Type B pancreatic cell (in vitro differentiated cells): ENCODE results near the gene TCF12. TPM values are rescaled to one million over a fixed set of nuclear protein-coding genes. Genes with fewer than 3 reads are reported as not detected.

ENCODE experiments used
- DNase-seq: peaks from one replicate; pipeline ENCODE4 v3.0.0; 2021; ENCODE audit warnings: mixed read lengths; ENCODE audit not compliant: unreplicated experiment; ENCODE audit errors: extremely low spot score
- H3K27ac Mint-ChIP-seq: 2 replicates; pipeline ENCODE4 v1.8.0; 2021; ENCODE audit warnings: mild to moderate bottlenecking, mixed read lengths
- H3K27me3 Mint-ChIP-seq: 2 replicates; pipeline ENCODE4 v1.8.0; 2021; ENCODE audit warnings: mixed read lengths
- H3K36me3 Mint-ChIP-seq: 2 replicates; pipeline ENCODE4 v1.8.0; 2021; ENCODE audit warnings: mixed read lengths
- H3K4me1 Mint-ChIP-seq: one replicate; pipeline ENCODE4 v1.8.0; 2021; ENCODE audit warnings: mixed read lengths; ENCODE audit not compliant: unreplicated experiment
- H3K4me3 Mint-ChIP-seq: 2 replicates; pipeline ENCODE4 v1.8.0; 2021; ENCODE audit warnings: mild to moderate bottlenecking, mixed read lengths
- H3K9me3 Mint-ChIP-seq: 2 replicates; pipeline ENCODE4 v1.8.0; 2021; ENCODE audit warnings: mixed read lengths
- total RNA-seq: library from RNA; stranded (reverse); gene quantifications from 2 replicates; pipeline ENCODE4 v1.2.1, GENCODE V29; 2021; ENCODE audit warnings: low replicate concordance
- TF ChIP-seq, protein P1 (sequence below): fragments of 200-600 bp; sonication (generic); conservative IDR thresholded peaks from 2 replicates; pipeline ENCODE4 v1.5.0; 2021; ENCODE audit warnings: antibody characterized with exemption, mild to moderate bottlenecking

The TCF12 gene
- total RNA-seq, 1 donor from 2014 or later = 153 TPM

GRCh38 chr15:57059026-57059660 is 140.7 kb downstream of the TCF12 start:
- Mint-ChIP-seq H3K36me3 (peaks cover 3% of the 10 kb centered on the region), H3K4me3 (no peak overlapping the region), H3K27ac (no peak overlapping the region)

GRCh38 chr15:57060799-57061198 is 142.4 kb downstream of the TCF12 start:
- TF ChIP-seq, protein P1, sequence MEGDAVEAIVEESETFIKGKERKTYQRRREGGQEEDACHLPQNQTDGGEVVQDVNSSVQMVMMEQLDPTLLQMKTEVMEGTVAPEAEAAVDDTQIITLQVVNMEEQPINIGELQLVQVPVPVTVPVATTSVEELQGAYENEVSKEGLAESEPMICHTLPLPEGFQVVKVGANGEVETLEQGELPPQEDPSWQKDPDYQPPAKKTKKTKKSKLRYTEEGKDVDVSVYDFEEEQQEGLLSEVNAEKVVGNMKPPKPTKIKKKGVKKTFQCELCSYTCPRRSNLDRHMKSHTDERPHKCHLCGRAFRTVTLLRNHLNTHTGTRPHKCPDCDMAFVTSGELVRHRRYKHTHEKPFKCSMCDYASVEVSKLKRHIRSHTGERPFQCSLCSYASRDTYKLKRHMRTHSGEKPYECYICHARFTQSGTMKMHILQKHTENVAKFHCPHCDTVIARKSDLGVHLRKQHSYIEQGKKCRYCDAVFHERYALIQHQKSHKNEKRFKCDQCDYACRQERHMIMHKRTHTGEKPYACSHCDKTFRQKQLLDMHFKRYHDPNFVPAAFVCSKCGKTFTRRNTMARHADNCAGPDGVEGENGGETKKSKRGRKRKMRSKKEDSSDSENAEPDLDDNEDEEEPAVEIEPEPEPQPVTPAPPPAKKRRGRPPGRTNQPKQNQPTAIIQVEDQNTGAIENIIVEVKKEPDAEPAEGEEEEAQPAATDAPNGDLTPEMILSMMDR = no peak
- DNase-seq = no peak
- no peak overlapping the region for H3K4me3 Mint-ChIP-seq
- H3K27ac Mint-ChIP-seq = no peak overlapping the region
- no peaks in the 10 kb centered on the region for H3K27me3 Mint-ChIP-seq
- H3K9me3 Mint-ChIP-seq = no peaks in the 10 kb centered on the region
- H3K4me1 Mint-ChIP-seq = peaks cover 29% of the 10 kb centered on the region
- H3K36me3 Mint-ChIP-seq = peaks cover 9% of the 10 kb centered on the region

More at GRCh38 chr15:57059026-57059660, 140.7 kb downstream of the TCF12 start:
- H3K4me1 Mint-ChIP-seq = peaks cover 35% of the 10 kb centered on the region
- no peak for DNase-seq
- TF ChIP-seq, protein P1 = no peak
- H3K9me3 Mint-ChIP-seq = no peaks in the 10 kb centered on the region
- H3K27me3 Mint-ChIP-seq = no peaks in the 10 kb centered on the region

- Mint-ChIP-seq H3K27me3 (no peaks in the 10 kb centered on the region), H3K4me1 (peaks cover 28% of the 10 kb centered on the region), H3K9me3 (no peaks in the 10 kb centered on the region), H3K36me3 (peaks cover 9% of the 10 kb centered on the region), H3K4me3 (no peak overlapping the region), H3K27ac (no peak overlapping the region)
- DNase-seq = no peak
- TF ChIP-seq, protein P1 = no peak
These were observed 142.8 kb downstream of the TCF12 start for GRCh38 chr15:57061281-57061680.

DNA sequence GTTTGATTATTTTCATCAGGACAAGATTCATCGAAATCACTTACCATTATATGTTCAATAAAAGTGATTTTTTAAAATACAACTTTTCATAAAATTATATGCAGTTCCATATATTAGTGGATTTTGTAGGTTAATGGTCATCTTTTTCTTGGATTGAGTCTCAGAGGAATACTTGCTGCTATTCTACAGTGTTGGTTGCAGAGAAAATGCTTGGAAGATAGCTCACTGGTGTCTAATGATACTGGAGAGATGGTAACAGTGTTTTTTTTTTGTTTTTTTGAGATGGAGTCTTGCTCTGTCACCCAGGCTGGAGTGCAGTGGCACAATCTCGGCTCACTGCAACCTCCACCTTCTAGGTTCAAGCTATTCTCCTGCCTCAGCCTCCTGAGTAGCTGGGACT is 143.3 kb downstream of the TCF12 start:
- peaks cover 27% of the 10 kb centered on the region for H3K4me1 Mint-ChIP-seq
- no peaks in the 10 kb centered on the region for H3K27me3 Mint-ChIP-seq
- TF ChIP-seq, protein P1 = no peak
- no peaks in the 10 kb centered on the region for H3K9me3 Mint-ChIP-seq
- peaks cover 11% of the 10 kb centered on the region for H3K36me3 Mint-ChIP-seq
- H3K4me3 Mint-ChIP-seq = no peak overlapping the region
- DNase-seq = no peak
- H3K27ac Mint-ChIP-seq = no peak overlapping the region

GRCh38 chr15:57064033-57064432 is 145.6 kb downstream of the TCF12 start:
- TF ChIP-seq, protein P1 = no peak
- no peak for DNase-seq
- Mint-ChIP-seq H3K4me3 (no peak overlapping the region), H3K27ac (no peak overlapping the region), H3K36me3 (peaks cover 21% of the 10 kb centered on the region), H3K4me1 (peaks cover 19% of the 10 kb centered on the region), H3K9me3 (no peaks in the 10 kb centered on the region), H3K27me3 (no peaks in the 10 kb centered on the region)
